ENCODE measurements around the gene HELZ2. TPM values are rescaled to one million over a fixed set of nuclear protein-coding genes. Genes with fewer than 3 reads are reported as not detected.
A peak's percentile ranks its signal among the peaks of the same experiment; 100 is the strongest.

The HELZ2 gene
- total RNA-seq, 2 experiments from 2014 or later, result 139 to 285 TPM

- CTCF ChIA-PET, result interaction anchor here (1.0 to 4.6 kb wide), 8 partner anchors 9 to 425 kb away, joined by 3 to 34 read pairs (median 4); partner anchors contain the start of genes PPDPF, PTK6 and TPD52L2
- Mint-ChIP-seq H3K27me3 (peaks cover 23% of the 10 kb centered on the region), H3K36me3 (peaks cover 2% of the 10 kb centered on the region), H3K4me3 (peak overlapping the region; percentile 38), H3K9me3 (ENCODE audit: low read depth) (no peaks in the 10 kb centered on the region), H3K4me1 (peaks cover 14% of the 10 kb centered on the region), H3K27ac (peak overlapping the region; percentile 86)
- ATAC-seq, result peak; percentile 58
- peak; percentile 81 for DNase-seq
Observed at GRCh38 chr20:63552481-63553249, 21.4 kb downstream of the HELZ2 start.

- Mint-ChIP-seq H3K4me1 (peaks cover 14% of the 10 kb centered on the region), H3K27ac (no peak overlapping the region), H3K4me3 (no peak overlapping the region), H3K27me3 (peaks cover 23% of the 10 kb centered on the region), H3K9me3 (ENCODE audit: low read depth) (no peaks in the 10 kb centered on the region), H3K36me3 (no peaks in the 10 kb centered on the region)
- DNase-seq, result no peak
- ATAC-seq, result no peak
- CTCF ChIA-PET, result interaction anchor here (2.4 to 4.6 kb wide), 2 partner anchors 12 to 91 kb away, joined by 10 to 34 read pairs; partner anchors contain the start of gene PTK6
Observed at GRCh38 chr20:63551068-63551467, 23.0 kb downstream of the HELZ2 start.

- CTCF ChIA-PET, result interaction anchor here (4.6 kb wide), 1 partner anchor 11 kb away, joined by 34 read pairs; the partner anchor contains the start of gene PTK6
- H3K27ac Mint-ChIP-seq, result no peak overlapping the region
- no peak for ATAC-seq
Observed at GRCh38 chr20:63549679-63550282, 24.3 kb downstream of the HELZ2 start.

GRCh38 chr20:63549019-63549418, 25.0 kb downstream of the HELZ2 start:
- H3K4me1 Mint-ChIP-seq, result peaks cover 14% of the 10 kb centered on the region
- no peak overlapping the region for H3K4me3 Mint-ChIP-seq
- CTCF ChIA-PET, result interaction anchor here (4.6 kb wide), 1 partner anchor 10 kb away, joined by 34 read pairs; the partner anchor contains the start of gene PTK6
- H3K27ac Mint-ChIP-seq, result no peak overlapping the region
- no peak for ATAC-seq
- peaks cover 30% of the 10 kb centered on the region for H3K27me3 Mint-ChIP-seq
- no peak for DNase-seq
- no peaks in the 10 kb centered on the region for H3K9me3 Mint-ChIP-seq (ENCODE audit: low read depth)
- no peaks in the 10 kb centered on the region for H3K36me3 Mint-ChIP-seq

More at GRCh38 chr20:63549679-63550282, 24.3 kb downstream of the HELZ2 start:
- H3K27me3 Mint-ChIP-seq, result peaks cover 29% of the 10 kb centered on the region
- DNase-seq, result no peak
- no peaks in the 10 kb centered on the region for H3K9me3 Mint-ChIP-seq (ENCODE audit: low read depth)
- H3K4me3 Mint-ChIP-seq, result no peak overlapping the region
- H3K4me1 Mint-ChIP-seq, result peaks cover 14% of the 10 kb centered on the region
- H3K36me3 Mint-ChIP-seq, result no peaks in the 10 kb centered on the region

- Mint-ChIP-seq H3K27me3 (peaks cover 30% of the 10 kb centered on the region), H3K4me3 (no peak overlapping the region), H3K27ac (no peak overlapping the region), H3K4me1 (peaks cover 14% of the 10 kb centered on the region), H3K9me3 (ENCODE audit: low read depth) (no peaks in the 10 kb centered on the region), H3K36me3 (no peaks in the 10 kb centered on the region)
- no peak for ATAC-seq
- no peak for DNase-seq
- CTCF ChIA-PET, result no interaction called here
Observed at GRCh38 chr20:63548542-63548941, 25.5 kb downstream of the HELZ2 start.

GRCh38 chr20:63547725-63548480, 26.1 kb downstream of the HELZ2 start, which contains the start of gene SRMS:
TSS of gene SRMS (minus strand) at chr20:63547749. CDS start at chr20:63547463, 286 bp downstream.
- Mint-ChIP-seq H3K27me3 (peaks cover 30% of the 10 kb centered on the region), H3K4me3 (no peak within 1 kb of the TSS), H3K36me3 (no peaks in the 10 kb centered on the region), H3K27ac (no peak within 1 kb of the TSS), H3K9me3 (ENCODE audit: low read depth) (no peaks in the 10 kb centered on the region), H3K4me1 (peaks cover 10% of the 10 kb centered on the region)
- DNase-seq (no peak), ATAC-seq (no peak)
- CTCF ChIA-PET, result no interaction called here

- no peaks in the 10 kb centered on the region for H3K9me3 Mint-ChIP-seq (ENCODE audit: low read depth)
- H3K36me3 Mint-ChIP-seq, result no peaks in the 10 kb centered on the region
- CTCF ChIA-PET, result interaction anchor here (1.2 kb wide), 1 partner anchor 9 kb away, joined by 8 read pairs; the partner anchor contains the start of gene PTK6
- H3K4me1 Mint-ChIP-seq, result peaks cover 2% of the 10 kb centered on the region
- H3K27me3 Mint-ChIP-seq, result peaks cover 28% of the 10 kb centered on the region
- no peak for ATAC-seq
- no peak overlapping the region for H3K4me3 Mint-ChIP-seq
- no peak overlapping the region for H3K27ac Mint-ChIP-seq
- no peak for DNase-seq
Observed at GRCh38 chr20:63546956-63547724, 26.9 kb downstream of the HELZ2 start.

- DNase-seq (no peak), ATAC-seq (no peak)
- H3K4me1 Mint-ChIP-seq, result no peaks in the 10 kb centered on the region
- CTCF ChIA-PET, result interaction anchor here (1.0 to 1.2 kb wide), 2 partner anchors 8 to 95 kb away, joined by 3 to 8 read pairs; partner anchors contain the start of gene PTK6
- H3K36me3 Mint-ChIP-seq, result no peaks in the 10 kb centered on the region
- H3K27me3 Mint-ChIP-seq, result peaks cover 28% of the 10 kb centered on the region
- no peak overlapping the region for H3K4me3 Mint-ChIP-seq
- H3K9me3 Mint-ChIP-seq (ENCODE audit: low read depth), result no peaks in the 10 kb centered on the region
- H3K27ac Mint-ChIP-seq, result no peak overlapping the region
Observed at GRCh38 chr20:63546256-63546955, 27.6 kb downstream of the HELZ2 start.

GRCh38 chr20:63545814-63546213, 28.2 kb downstream of the HELZ2 start:
- Mint-ChIP-seq H3K4me3 (no peak overlapping the region), H3K4me1 (no peaks in the 10 kb centered on the region), H3K27ac (no peak overlapping the region), H3K9me3 (ENCODE audit: low read depth) (no peaks in the 10 kb centered on the region), H3K27me3 (peaks cover 25% of the 10 kb centered on the region), H3K36me3 (no peaks in the 10 kb centered on the region)
- DNase-seq (no peak), ATAC-seq (no peak)
- CTCF ChIA-PET, result interaction anchor here (1.0 to 1.2 kb wide), 2 partner anchors 8 to 96 kb away, joined by 3 to 8 read pairs; partner anchors contain the start of gene PTK6

GRCh38 chr20:63544958-63545516, 29.0 kb downstream of the HELZ2 start:
- Mint-ChIP-seq H3K4me1 (no peaks in the 10 kb centered on the region), H3K27me3 (peaks cover 19% of the 10 kb centered on the region), H3K36me3 (no peaks in the 10 kb centered on the region), H3K4me3 (no peak overlapping the region), H3K9me3 (ENCODE audit: low read depth) (no peaks in the 10 kb centered on the region), H3K27ac (no peak overlapping the region)
- ATAC-seq (no peak), DNase-seq (no peak)
- CTCF ChIA-PET, result no interaction called here

- Mint-ChIP-seq H3K9me3 (ENCODE audit: low read depth) (no peaks in the 10 kb centered on the region), H3K4me3 (no peak overlapping the region), H3K27me3 (peaks cover 13% of the 10 kb centered on the region), H3K36me3 (no peaks in the 10 kb centered on the region), H3K4me1 (no peaks in the 10 kb centered on the region), H3K27ac (no peak overlapping the region)
- ATAC-seq (no peak), DNase-seq (no peak)
- CTCF ChIA-PET, result interaction anchor here (1.0 kb wide), 1 partner anchor 8 kb away, joined by 7 read pairs; no protein-coding TSS in a partner anchor
Observed at GRCh38 chr20:63544241-63544957, 29.6 kb downstream of the HELZ2 start.
